ENCODE results near the gene POF1B. TPM values are rescaled to one million over a fixed set of nuclear protein-coding genes. Genes with fewer than 3 reads are reported as not detected.
A peak's percentile ranks its signal among the peaks of the same experiment; 100 is the strongest.
"Not testable (repeated sequence)": the region's sequence is repeated elsewhere in the genome, so short reads cannot be mapped to it uniquely, and the experiment has no call there.

The POF1B gene
- total RNA-seq, 1 donor from 2014 or later = not detected

DNA sequence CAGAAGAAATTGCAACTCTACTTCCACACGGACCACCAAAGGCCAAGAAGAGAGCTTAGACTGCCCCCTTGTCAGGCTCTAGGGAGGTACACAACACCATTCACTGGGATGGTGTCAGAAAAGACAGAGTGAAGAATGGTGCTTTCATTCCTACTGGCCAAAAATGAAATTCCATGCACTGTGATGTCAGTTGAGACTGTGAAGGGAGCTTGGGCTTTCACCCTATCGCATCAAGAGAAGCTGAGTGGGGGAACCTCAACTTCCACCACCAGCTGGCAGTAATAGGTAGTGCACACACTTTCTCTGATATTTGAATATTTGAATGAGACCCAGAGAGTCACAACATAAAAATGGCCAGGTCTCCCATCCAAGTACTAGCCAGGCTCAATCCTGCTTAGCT lies 69.7 kb downstream of the POF1B start:
- FAIRE-seq (peak; percentile 56), DNase-seq (ENCODE audit: low read depth) (no peak)
- no peak overlapping the region for H3K27ac Mint-ChIP-seq (ENCODE audit: unreplicated experiment)
- H4K20me1 ChIP-seq (ENCODE audit: insufficient read depth, low read length) = no peaks in the 10 kb centered on the region
- no peaks in the 10 kb centered on the region for H3K27me3 Mint-ChIP-seq (ENCODE audit: low read depth, unreplicated experiment)
- no peak overlapping the region for H3K4me3 Mint-ChIP-seq (ENCODE audit: unreplicated experiment)
- no peaks in the 10 kb centered on the region for H3K9me3 Mint-ChIP-seq (ENCODE audit: unreplicated experiment)
- no peak overlapping the region for H3K27ac ChIP-seq (ENCODE audit: low read depth, low read length)
- H3K4me3 ChIP-seq (ENCODE audit: insufficient read depth, low read depth, low read length) = no peak overlapping the region
- H2AFZ ChIP-seq (ENCODE audit: low read depth, low read length) = no peak overlapping the region
- no peaks in the 10 kb centered on the region for H3K36me3 ChIP-seq (ENCODE audit: insufficient read depth, low read length)
- no peaks in the 10 kb centered on the region for H3K4me1 Mint-ChIP-seq (ENCODE audit: low read depth, unreplicated experiment)
- no peak overlapping the region for H3K9ac ChIP-seq (ENCODE audit: low read length)
- no peaks in the 10 kb centered on the region for H3K79me2 ChIP-seq (ENCODE audit: insufficient read depth, low read length)
- no peak overlapping the region for H3K4me2 ChIP-seq (ENCODE audit: low read length)
- H3K4me1 ChIP-seq (ENCODE audit: insufficient read depth, low read length) = no peaks in the 10 kb centered on the region
- no peaks in the 10 kb centered on the region for H3K27me3 ChIP-seq (ENCODE audit: insufficient read depth, low read length)
- TF ChIP-seq CTCF (IDR thresholded peaks at IDR 0.05; ENCODE audit: insufficient read depth, low read depth, low read length) = no peak
- TF ChIP-seq EZH2 (IDR thresholded peaks at IDR 0.05; ENCODE audit: insufficient read depth, low read length) = no peak
- no peaks in the 10 kb centered on the region for H3K9me3 ChIP-seq (ENCODE audit: insufficient read depth, low read depth, low read length)
- H3K36me3 Mint-ChIP-seq (ENCODE audit: low read depth, unreplicated experiment) = no peaks in the 10 kb centered on the region

DNA sequence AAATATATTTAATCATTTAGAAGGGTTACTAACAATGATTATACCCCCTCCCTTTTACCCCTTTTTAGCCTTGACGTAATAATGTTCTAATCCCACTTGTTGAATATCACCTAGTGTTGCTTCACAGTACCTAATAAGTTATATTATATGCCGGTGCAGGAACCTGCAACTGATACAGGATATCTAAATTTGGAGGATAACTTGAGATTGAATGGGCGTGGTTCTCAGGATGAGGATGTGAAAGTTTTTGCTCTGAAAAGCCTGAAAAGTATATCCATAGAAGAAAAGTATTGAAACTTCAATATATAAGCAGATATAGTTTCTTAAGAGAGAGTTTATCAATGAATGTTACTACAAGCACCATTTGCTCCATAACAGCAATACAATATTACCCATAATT lies 75.9 kb downstream of the POF1B start:
- Histone ChIP-seq H3K9me3 (ENCODE audit: insufficient read depth, low read depth, low read length) (no peaks in the 10 kb centered on the region), H4K20me1 (ENCODE audit: insufficient read depth, low read length) (no peaks in the 10 kb centered on the region), H3K4me2 (ENCODE audit: low read length) (no peak overlapping the region), H3K4me3 (ENCODE audit: insufficient read depth, low read depth, low read length) (no peak overlapping the region), H3K27me3 (ENCODE audit: insufficient read depth, low read length) (no peaks in the 10 kb centered on the region), H3K36me3 (ENCODE audit: insufficient read depth, low read length) (no peaks in the 10 kb centered on the region), H2AFZ (ENCODE audit: low read depth, low read length) (no peak overlapping the region), H3K27ac (ENCODE audit: low read depth, low read length) (no peak overlapping the region), H3K9ac (ENCODE audit: low read length) (no peak overlapping the region), H3K79me2 (ENCODE audit: insufficient read depth, low read length) (no peaks in the 10 kb centered on the region), H3K4me1 (ENCODE audit: insufficient read depth, low read length) (no peaks in the 10 kb centered on the region)
- Mint-ChIP-seq H3K4me3 (ENCODE audit: unreplicated experiment) (no peak overlapping the region), H3K27me3 (ENCODE audit: low read depth, unreplicated experiment) (no peaks in the 10 kb centered on the region), H3K27ac (ENCODE audit: unreplicated experiment) (no peak overlapping the region), H3K9me3 (ENCODE audit: unreplicated experiment) (no peaks in the 10 kb centered on the region), H3K4me1 (ENCODE audit: low read depth, unreplicated experiment) (no peaks in the 10 kb centered on the region), H3K36me3 (ENCODE audit: low read depth, unreplicated experiment) (no peaks in the 10 kb centered on the region)
- DNase-seq (ENCODE audit: low read depth) = no peak
- TF ChIP-seq EZH2 (IDR thresholded peaks at IDR 0.05; ENCODE audit: insufficient read depth, low read length) = no peak
- no peak for FAIRE-seq

- H2AFZ ChIP-seq (ENCODE audit: low read depth, low read length) = no peak overlapping the region
- TF ChIP-seq EZH2 (IDR thresholded peaks at IDR 0.05; ENCODE audit: insufficient read depth, low read length) = no peak
- TF ChIP-seq CTCF (IDR thresholded peaks at IDR 0.05; ENCODE audit: insufficient read depth, low read depth, low read length) = no peak
- no peak overlapping the region for H3K4me2 ChIP-seq (ENCODE audit: low read length)
- DNase-seq (ENCODE audit: low read depth) (no peak), FAIRE-seq (no peak)
- Mint-ChIP-seq H3K4me1 (ENCODE audit: low read depth, unreplicated experiment) (no peaks in the 10 kb centered on the region), H3K36me3 (ENCODE audit: low read depth, unreplicated experiment) (no peaks in the 10 kb centered on the region), H3K9me3 (ENCODE audit: unreplicated experiment) (peaks cover 6% of the 10 kb centered on the region), H3K4me3 (ENCODE audit: unreplicated experiment) (no peak overlapping the region), H3K27ac (ENCODE audit: unreplicated experiment) (no peak overlapping the region), H3K27me3 (ENCODE audit: low read depth, unreplicated experiment) (no peaks in the 10 kb centered on the region)
- no peak overlapping the region for H3K4me3 ChIP-seq (ENCODE audit: insufficient read depth, low read depth, low read length)
- H3K27me3 ChIP-seq (ENCODE audit: insufficient read depth, low read length) = no peaks in the 10 kb centered on the region
- H3K4me1 ChIP-seq (ENCODE audit: insufficient read depth, low read length) = no peaks in the 10 kb centered on the region
- no peaks in the 10 kb centered on the region for H3K36me3 ChIP-seq (ENCODE audit: insufficient read depth, low read length)
- no peak overlapping the region for H3K27ac ChIP-seq (ENCODE audit: low read depth, low read length)
- no peaks in the 10 kb centered on the region for H3K9me3 ChIP-seq (ENCODE audit: insufficient read depth, low read depth, low read length)
- no peak overlapping the region for H3K9ac ChIP-seq (ENCODE audit: low read length)
- no peaks in the 10 kb centered on the region for H3K79me2 ChIP-seq (ENCODE audit: insufficient read depth, low read length)
- H4K20me1 ChIP-seq (ENCODE audit: insufficient read depth, low read length) = no peaks in the 10 kb centered on the region
These were observed 90.3 kb downstream of the POF1B start for GRCh38 chrX:85288992-85289723.

DNA sequence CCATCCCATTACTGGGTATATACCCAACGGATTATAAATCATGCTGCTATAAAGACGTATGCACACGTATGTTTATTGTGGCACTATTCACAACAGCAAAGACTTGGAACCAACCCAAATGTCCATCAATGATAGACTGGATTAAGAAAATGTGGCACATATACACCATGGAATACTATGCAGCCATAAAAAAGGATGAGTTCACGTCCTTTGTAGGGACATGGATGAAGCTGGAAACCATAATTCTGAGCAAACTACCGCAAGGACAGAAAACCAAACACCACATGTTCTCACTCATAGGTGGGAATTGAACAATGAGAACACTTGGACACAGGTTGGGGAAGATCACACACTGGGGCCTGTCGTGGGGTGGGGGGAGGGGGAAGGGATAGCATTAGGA lies 94.2 kb downstream of the POF1B start:
- H3K4me3 Mint-ChIP-seq (ENCODE audit: unreplicated experiment); H3K9ac ChIP-seq (ENCODE audit: low read length); H3K4me2 ChIP-seq (ENCODE audit: low read length); H3K27ac Mint-ChIP-seq (ENCODE audit: unreplicated experiment); H4K20me1 ChIP-seq (ENCODE audit: insufficient read depth, low read length); H2AFZ ChIP-seq (ENCODE audit: low read depth, low read length); H3K79me2 ChIP-seq (ENCODE audit: insufficient read depth, low read length); H3K4me1 Mint-ChIP-seq (ENCODE audit: low read depth, unreplicated experiment); H3K27me3 ChIP-seq (ENCODE audit: insufficient read depth, low read length); DNase-seq (ENCODE audit: low read depth); H3K4me1 ChIP-seq (ENCODE audit: insufficient read depth, low read length); H3K4me3 ChIP-seq (ENCODE audit: insufficient read depth, low read depth, low read length); H3K9me3 ChIP-seq (ENCODE audit: insufficient read depth, low read depth, low read length); H3K9me3 Mint-ChIP-seq (ENCODE audit: unreplicated experiment); H3K27ac ChIP-seq (ENCODE audit: low read depth, low read length); H3K27me3 Mint-ChIP-seq (ENCODE audit: low read depth, unreplicated experiment); H3K36me3 Mint-ChIP-seq (ENCODE audit: low read depth, unreplicated experiment); FAIRE-seq; H3K36me3 ChIP-seq (ENCODE audit: insufficient read depth, low read length): not testable (repeated sequence)

Data from astrocyte (in vitro differentiated cells and primary cell).